Activated CD4-positive, alpha-beta T cell treated with anti-CD3 and anti-CD28 coated beads, Interleukin-2, Interleukin-4, amounts not matched to agents 100 ng/mL and 50 ng/mL, durations not matched to agents 16 hours and 8 hours (primary cell): ENCODE measurements around the gene DOCK1.

Experiments used
- DNase-seq: peaks from one replicate; pipeline ENCODE4 v3.0.0-alpha.2; 2020; ENCODE audit warnings: low spot score

The DOCK1 gene

GRCh38 chr10:126955396-126955795 is 50.2 kb downstream of the DOCK1 start:
- no peak for DNase-seq

- DNase-seq: no peak
These were observed 50.9 kb downstream of the DOCK1 start for GRCh38 chr10:126955934-126956711.

GRCh38 chr10:126956712-126957108 is 51.5 kb downstream of the DOCK1 start:
- no peak for DNase-seq

DNA sequence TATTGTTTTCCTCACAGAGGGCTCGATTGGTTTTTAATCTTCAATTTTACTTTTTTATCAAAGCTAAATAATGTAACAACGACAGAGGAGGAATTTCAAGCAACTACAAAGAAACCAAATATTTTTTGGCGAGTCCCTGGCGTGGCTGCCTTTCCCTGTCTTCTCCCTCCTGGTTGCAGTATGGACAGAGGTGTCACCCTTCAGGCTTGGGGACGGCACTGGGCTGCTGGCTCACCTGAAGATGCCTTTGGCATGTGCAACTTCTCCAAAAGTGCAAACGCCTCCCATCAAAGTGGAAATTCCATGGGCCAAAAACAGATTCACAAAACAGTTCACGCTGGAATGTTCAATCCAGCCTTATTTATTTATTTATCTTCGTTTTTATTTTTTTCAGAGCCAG is 51.9 kb downstream of the DOCK1 start:
- no peak for DNase-seq

DNA sequence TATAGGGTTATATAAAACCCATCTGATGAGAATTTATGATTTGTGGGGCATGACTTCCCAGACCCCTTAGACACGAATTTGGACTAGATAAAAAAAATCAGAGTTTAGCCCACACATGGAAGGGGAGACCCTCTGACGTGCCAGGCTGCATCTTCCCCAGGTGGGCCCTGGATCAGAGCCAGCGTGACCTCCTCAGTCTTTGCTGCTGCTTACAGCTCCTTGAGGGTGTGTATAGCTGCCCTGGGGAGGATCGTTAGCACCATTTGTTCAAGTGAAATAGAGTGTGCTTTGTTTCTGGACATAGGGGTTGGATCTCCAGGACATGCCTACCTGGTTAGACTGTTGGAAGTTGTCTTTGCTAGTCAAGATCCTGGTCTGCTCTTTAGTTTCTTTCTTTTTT is 54.2 kb downstream of the DOCK1 start:
- no peak for DNase-seq

DNA sequence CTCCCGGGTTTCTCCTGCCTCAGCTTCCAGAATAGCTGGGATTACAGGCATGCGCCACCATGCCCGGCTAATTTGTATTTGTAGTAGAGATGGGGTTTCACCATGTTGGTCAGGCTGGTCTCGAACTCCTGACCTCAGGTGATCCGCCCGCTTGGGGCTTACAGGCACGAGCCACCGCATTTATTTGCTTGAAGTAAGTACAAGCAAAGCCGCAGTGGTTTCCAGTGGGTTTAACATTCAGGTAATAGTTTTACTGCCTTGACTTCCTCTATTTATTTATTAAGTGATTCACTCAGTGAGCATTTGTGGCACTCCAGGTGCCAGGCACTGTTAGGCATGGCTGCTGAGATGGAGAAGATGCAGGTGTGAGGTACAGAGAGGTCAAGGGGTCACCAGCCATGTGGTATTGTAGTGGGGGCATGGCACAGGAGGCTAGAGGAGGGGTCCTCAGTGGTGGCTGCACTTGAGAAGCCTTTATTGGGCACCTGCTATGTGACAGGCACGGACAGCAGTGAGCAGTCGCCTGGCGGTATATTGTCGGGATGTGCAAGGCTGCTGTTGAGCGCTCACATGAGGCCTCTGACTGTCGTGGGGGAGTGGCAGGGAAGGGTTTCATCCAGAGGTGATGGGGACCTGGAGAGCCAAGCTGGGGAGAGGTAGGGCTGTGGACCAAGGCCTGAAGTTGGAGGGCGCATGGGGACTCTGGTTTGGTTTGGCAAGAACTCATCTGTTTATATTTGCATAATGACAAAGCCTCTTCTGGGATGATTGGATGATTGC is 54.9 kb downstream of the DOCK1 start:
- DNase-seq: no peak

GRCh38 chr10:126963354-126963753 is 58.1 kb downstream of the DOCK1 start:
- DNase-seq: no peak

GRCh38 chr10:126964190-126964589 is 59.0 kb downstream of the DOCK1 start:
- DNase-seq: no peak

- DNase-seq: no peak
These were observed 61.7 kb downstream of the DOCK1 start for GRCh38 chr10:126966938-126967337.

GRCh38 chr10:126969310-126969709 is 64.1 kb downstream of the DOCK1 start:
- DNase-seq: no peak

DNA sequence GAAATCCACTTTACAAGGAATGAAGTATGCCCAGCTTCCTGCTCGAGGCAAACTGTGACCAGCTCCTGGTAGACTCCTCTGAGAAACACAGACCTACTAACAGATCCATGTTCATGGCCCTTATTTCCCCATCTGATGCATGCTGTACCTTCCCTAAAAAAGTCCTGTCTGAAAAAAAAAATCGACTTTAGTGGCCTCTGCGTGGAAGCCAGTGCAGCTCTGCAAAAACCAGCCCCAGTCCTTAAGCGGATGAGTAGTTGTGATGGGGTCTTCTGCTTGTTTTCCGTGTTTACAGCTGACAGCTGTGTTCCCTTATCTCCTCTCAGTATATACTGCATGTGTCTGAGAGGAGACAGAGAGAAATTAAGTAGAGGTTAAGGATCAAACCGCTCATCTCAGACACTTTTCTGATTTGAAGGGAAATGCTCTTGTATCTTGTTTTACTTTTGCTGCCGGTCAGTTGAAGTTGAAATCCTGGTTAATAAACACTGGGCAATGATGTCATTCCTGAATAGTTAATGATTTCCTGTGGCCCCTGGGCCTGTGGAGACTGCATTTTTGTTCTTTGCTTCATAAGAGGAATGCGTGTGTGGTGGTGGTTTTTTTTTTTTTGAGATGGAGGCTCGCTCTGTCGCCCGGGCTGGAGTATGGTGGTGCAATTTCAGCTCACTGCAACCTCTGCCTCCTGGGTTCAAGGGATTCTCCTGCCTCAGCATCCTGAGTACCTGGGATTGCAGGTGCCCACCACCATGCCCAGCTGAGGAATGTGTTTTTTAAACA is 67.6 kb downstream of the DOCK1 start:
- no peak for DNase-seq

DNA sequence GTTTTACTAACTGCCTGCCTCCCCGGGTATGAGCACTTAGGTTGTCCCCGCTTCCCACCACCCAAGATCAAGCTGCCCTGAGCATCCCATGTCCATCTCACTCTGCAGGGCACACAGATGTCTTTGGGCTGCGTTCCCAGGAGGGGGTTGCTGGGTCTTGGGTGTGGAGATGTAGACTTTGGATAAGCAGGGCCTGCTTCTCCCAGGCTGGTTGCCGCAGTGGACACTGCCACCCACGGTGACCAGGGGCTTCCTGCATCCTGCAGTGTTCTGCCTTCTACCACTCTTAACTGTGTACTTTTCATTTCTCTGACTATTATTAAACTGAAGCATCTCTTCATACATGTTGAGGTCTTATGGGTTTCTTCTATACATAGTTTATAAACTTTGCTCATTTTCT is 70.0 kb downstream of the DOCK1 start:
- DNase-seq: no peak

GRCh38 chr10:126977216-126977615 is 72.0 kb downstream of the DOCK1 start:
- no peak for DNase-seq

- no peak for DNase-seq
These were observed 74.1 kb downstream of the DOCK1 start for GRCh38 chr10:126979311-126979710.

GRCh38 chr10:126993208-126993607 is 88.0 kb downstream of the DOCK1 start:
- no peak for DNase-seq

GRCh38 chr10:126997801-126998590 is 92.8 kb downstream of the DOCK1 start:
- no peak for DNase-seq

GRCh38 chr10:127000598-127000997 is 95.4 kb downstream of the DOCK1 start:
- DNase-seq: no peak

DNA sequence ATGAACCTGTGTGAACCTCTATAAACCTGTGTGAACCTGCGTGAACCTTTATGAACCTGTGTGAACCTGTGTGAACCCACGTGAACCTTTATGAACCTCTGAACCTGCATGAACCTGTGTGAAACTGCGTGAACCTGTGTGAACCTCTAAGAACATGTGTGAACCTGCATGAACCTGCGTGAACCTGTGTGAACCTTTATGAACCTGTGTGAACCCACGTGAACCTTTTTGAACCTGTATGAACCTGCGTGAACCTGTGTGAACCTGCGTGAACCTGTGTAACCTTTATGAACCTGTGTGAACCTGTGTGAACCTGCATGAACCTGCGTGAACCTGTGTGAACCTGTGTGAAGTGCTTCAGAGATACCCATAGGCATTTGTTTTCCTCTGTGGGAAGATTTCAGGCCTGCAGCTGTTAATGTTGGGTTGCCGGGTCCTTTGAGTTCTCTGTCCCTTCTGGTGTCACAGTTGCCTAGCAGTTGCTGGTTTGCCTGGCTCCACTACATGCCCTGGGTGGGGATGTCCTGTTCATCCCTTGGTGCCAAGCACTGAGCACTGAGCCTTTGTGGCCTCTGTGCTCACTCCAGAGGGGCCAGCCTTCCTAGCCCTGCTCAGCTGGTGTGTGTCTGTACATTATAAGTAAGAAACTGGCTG is 97.9 kb downstream of the DOCK1 start:
- no peak for DNase-seq

DNA sequence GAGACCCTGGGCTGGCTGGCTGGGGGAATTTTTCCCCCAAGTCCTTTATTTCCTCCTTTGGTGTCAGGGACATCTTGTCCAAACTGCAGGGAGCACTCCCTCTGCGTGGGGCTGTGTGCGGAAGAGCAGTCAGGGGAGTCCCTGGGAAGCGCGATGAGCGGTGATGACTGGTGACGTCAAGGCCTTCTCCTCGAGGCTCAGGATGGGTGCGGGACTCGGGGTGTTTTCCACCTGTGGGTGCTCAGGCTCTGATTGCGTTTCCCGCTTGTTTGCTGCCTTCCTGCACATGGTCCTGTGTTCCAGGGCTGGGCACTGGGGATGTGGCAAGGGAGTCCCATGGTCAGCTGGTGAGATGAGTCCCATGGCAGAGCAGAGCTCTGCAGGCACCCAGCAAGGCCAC is 101.2 kb downstream of the DOCK1 start:
- no peak for DNase-seq

- DNase-seq: no peak
These were observed 104.1 kb downstream of the DOCK1 start for GRCh38 chr10:127009366-127009765.

DNA sequence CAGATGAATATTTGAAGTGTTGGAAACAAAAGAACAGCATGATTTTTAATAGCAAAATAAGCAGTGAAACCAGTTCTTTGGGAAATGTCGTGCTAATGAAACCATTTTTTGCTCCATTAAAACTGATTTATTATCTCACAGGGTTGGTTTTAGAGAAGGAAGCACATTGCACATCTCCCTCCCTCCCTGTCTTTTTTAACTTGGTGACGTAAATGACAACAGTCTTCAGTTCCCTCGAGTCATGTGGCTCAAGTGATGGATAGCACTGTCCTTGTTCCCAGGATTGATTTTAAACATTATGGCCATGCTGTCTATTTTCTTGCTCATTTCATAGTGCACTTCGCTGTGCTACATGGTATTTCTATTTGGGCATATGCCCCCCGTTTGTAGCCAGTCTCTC is 105.9 kb downstream of the DOCK1 start:
- DNase-seq: no peak
